ENCODE measurements around the gene SLC4A9. TPM values are rescaled to one million over a fixed set of nuclear protein-coding genes. Genes with fewer than 3 reads are reported as not detected.

SLC4A9 gene
- total RNA-seq, 2 experiments from 2014 or later = not detected

GRCh38 chr5:140371356-140372151 lies 11.6 kb downstream of the SLC4A9 start:
- Mint-ChIP-seq H3K27ac (no peak overlapping the region), H3K27me3 (no peaks in the 10 kb centered on the region), H3K4me1 (ENCODE audit: low read depth) (no peaks in the 10 kb centered on the region), H3K4me3 (no peak overlapping the region), H3K36me3 (ENCODE audit: low read depth) (no peaks in the 10 kb centered on the region), H3K9me3 (no peaks in the 10 kb centered on the region)
- intact Hi-C loops (cut with DNase I, micrococcal nuclease) = loop anchor here (2.0 kb wide), 2 partner anchors 261 to 349 kb away; partner anchors contain the start of gene CD14 (in 1 of the 2)
- H3K36me3 ChIP-seq (ENCODE audit: insufficient read depth, low read length) = no peaks in the 10 kb centered on the region
- DNase-seq (no peak), ATAC-seq (ENCODE audit: poor library complexity) (no peak)
- ChIA-PET CTCF (interaction anchor here (1.1 to 1.8 kb wide), 7 partner anchors 8 to 344 kb away, joined by 3 to 12 read pairs (median 5); no protein-coding TSS in a partner anchor), POLR2A (no interaction called here)
- H3K27ac ChIP-seq (ENCODE audit: low read depth in 1 of 2, low read length in 2 of 2) = no peak overlapping the region
- H3K27me3 ChIP-seq (ENCODE audit: control insufficient read depth in 1 of 2, insufficient read depth in 2 of 2, low read length in 2 of 2) = no peaks in the 10 kb centered on the region
- no peak for TF ChIP-seq CTCF (IDR thresholded peaks at IDR 0.05)
- H3K4me3 ChIP-seq (ENCODE audit: low read length) = no peak overlapping the region
- peaks cover 5% of the 10 kb centered on the region for H3K4me1 ChIP-seq (ENCODE audit: insufficient read depth, low read length)
- H3K9me3 ChIP-seq (ENCODE audit: control insufficient read depth in 1 of 2, insufficient read depth in 1 of 2, low read length in 2 of 2) = no peaks in the 10 kb centered on the region

DNA sequence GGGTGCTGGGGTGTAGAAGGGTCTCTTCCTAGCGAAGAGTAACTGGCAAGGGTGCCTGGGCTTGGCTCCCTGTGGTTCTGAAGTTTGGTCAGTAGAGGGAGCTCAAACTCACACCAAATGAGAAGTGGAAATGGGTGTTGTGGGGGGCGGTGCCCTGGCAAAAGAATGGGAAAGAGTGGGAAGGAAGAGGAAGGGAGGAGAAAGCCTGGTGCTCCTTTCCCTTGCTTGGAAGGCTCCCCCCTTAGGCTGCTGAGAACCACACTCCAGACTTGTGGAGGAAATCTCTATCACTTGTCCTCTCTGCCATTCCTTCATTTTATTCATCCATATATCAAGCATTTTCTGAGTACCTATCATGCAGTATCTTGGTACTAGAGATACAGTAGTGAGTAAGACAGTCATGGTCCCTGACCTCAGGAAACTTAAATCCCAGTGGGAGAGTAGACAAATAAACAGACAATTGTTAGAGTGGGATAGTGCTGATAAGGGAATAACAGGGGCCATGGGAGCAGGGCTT lies 13.0 kb downstream of the SLC4A9 start:
- Histone ChIP-seq H3K9me3 (ENCODE audit: control insufficient read depth in 1 of 2, insufficient read depth in 1 of 2, low read length in 2 of 2) (no peaks in the 10 kb centered on the region), H3K4me3 (ENCODE audit: low read length) (no peak overlapping the region), H3K36me3 (ENCODE audit: insufficient read depth, low read length) (no peaks in the 10 kb centered on the region), H3K27ac (ENCODE audit: low read depth in 1 of 2, low read length in 2 of 2) (no peak overlapping the region), H3K4me1 (ENCODE audit: insufficient read depth, low read length) (peaks cover 5% of the 10 kb centered on the region), H3K27me3 (ENCODE audit: control insufficient read depth in 1 of 2, insufficient read depth in 2 of 2, low read length in 2 of 2) (no peaks in the 10 kb centered on the region)
- H3K27me3 Mint-ChIP-seq = no peaks in the 10 kb centered on the region
- H3K4me3 Mint-ChIP-seq = no peak overlapping the region
- intact Hi-C loops (cut with DNase I, micrococcal nuclease) = loop anchor here (1.0 to 2.0 kb wide), 4 partner anchors 260 to 348 kb away; partner anchors contain the start of gene CD14 (in 1 of the 2)
- DNase-seq = peak in 11 of 14 experiments; percentile 10 to 65 (median 22)
- no peak overlapping the region for H3K27ac Mint-ChIP-seq
- TF ChIP-seq CTCF (IDR thresholded peaks at IDR 0.05) = peak; percentile 83
- no peaks in the 10 kb centered on the region for H3K36me3 Mint-ChIP-seq (ENCODE audit: low read depth)
- no peaks in the 10 kb centered on the region for H3K4me1 Mint-ChIP-seq (ENCODE audit: low read depth)
- ATAC-seq (ENCODE audit: poor library complexity) = peak; percentile 66
- CTCF ChIA-PET = interaction anchor here (0.9 to 1.8 kb wide), 15 partner anchors 10 to 347 kb away, joined by 3 to 13 read pairs (median 4); partner anchors contain the start of genes ANKHD1, EIF4EBP3 and ZMAT2
- POLR2A ChIA-PET = interaction anchor here (1.4 kb wide), 1 partner anchor 29 kb away, joined by 9 read pairs; the partner anchor contains the start of gene ANKHD1
- H3K9me3 Mint-ChIP-seq = no peaks in the 10 kb centered on the region

DNA sequence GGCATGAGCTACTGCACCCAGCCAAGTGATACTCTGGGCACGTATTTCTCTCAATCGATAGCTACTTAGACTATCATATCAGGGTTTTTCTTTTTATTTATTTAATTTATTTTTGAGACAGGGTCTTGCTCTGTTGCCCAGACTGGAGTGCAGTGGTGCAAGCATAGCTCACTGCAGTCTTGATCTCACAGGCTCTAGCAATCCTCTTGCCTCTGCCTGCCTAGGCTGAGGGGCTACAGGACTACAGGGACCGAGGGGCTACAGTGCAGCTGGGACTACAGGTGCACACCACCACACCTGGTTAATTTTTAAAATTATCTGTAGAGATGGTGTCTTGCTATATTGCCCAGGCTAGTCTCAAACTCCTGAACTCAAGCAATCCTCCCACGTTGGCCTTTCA lies 21.4 kb downstream of the SLC4A9 start:
- ChIA-PET POLR2A (no interaction called here), CTCF (interaction anchor here (1.0 kb wide), 1 partner anchor 18 kb away, joined by 3 read pairs; no protein-coding TSS in a partner anchor)
- no peak overlapping the region for H3K27ac Mint-ChIP-seq
- ATAC-seq (ENCODE audit: poor library complexity) = no peak
- intact Hi-C loops (cut with DNase I, micrococcal nuclease) = no loop called here
- no peak overlapping the region for H3K4me3 Mint-ChIP-seq
- H3K4me1 ChIP-seq (ENCODE audit: insufficient read depth, low read length) = peaks cover 4% of the 10 kb centered on the region
- no peaks in the 10 kb centered on the region for H3K27me3 ChIP-seq (ENCODE audit: control insufficient read depth in 1 of 2, insufficient read depth in 2 of 2, low read length in 2 of 2)
- no peaks in the 10 kb centered on the region for H3K36me3 ChIP-seq (ENCODE audit: insufficient read depth, low read length)
- no peaks in the 10 kb centered on the region for H3K36me3 Mint-ChIP-seq (ENCODE audit: low read depth)
- no peaks in the 10 kb centered on the region for H3K9me3 ChIP-seq (ENCODE audit: control insufficient read depth in 1 of 2, insufficient read depth in 1 of 2, low read length in 2 of 2)
- peaks cover 6% of the 10 kb centered on the region for H3K4me1 Mint-ChIP-seq (ENCODE audit: low read depth)
- no peak for DNase-seq
- no peaks in the 10 kb centered on the region for H3K9me3 Mint-ChIP-seq
- no peak overlapping the region for H3K27ac ChIP-seq (ENCODE audit: low read depth in 1 of 2, low read length in 2 of 2)
- no peak overlapping the region for H3K4me3 ChIP-seq (ENCODE audit: low read length)
- TF ChIP-seq CTCF (IDR thresholded peaks at IDR 0.05) = no peak
- H3K27me3 Mint-ChIP-seq = no peaks in the 10 kb centered on the region

Data from CD4-positive, alpha-beta T cell (primary cell).